ENCODE measurements around the gene CELA2A. TPM values are rescaled to one million over a fixed set of nuclear protein-coding genes. Genes with fewer than 3 reads are reported as not detected.
A peak's percentile ranks its signal among the peaks of the same experiment; 100 is the strongest.
"Not testable (repeated sequence)": the region's sequence is repeated elsewhere in the genome, so short reads cannot be mapped to it uniquely, and the experiment has no call there.

Gene CELA2A
- total and polyA plus RNA-seq, 12 donors, result 0.97 to 45.4 (median 9.8) TPM

DNA sequence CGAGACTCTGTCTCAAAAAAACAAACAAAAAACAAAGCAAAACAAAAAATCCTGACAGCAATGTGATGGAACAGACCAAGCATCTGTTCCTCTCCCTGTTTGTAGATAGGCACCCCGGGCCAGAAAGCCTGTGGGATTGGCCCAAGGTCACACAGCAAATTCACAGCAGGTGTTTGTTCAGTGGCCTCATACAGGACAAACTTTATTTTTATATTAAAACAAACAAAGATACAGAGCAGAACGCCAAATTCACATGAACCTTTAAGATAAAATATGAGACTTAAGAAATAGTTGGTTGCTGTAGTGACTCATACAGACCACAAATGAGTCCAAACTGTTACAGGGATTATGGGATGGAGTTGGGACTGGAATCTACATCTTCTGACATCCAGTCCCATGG lies 2.3 kb upstream of the CELA2A start:
- WGBS, 4 donors, result 48 to 69% (median 59%) methylated on average over 3 of the region's 3 CpGs
- intact Hi-C loops (cut with DNase I), result no loop called here
- no peak overlapping the region for H3K4me3 ChIP-seq
- no peaks in the 10 kb centered on the region for H3K36me3 ChIP-seq (replicated peaks in 1 of 2)
- H3K4me1 ChIP-seq (replicated peaks in 1 of 2), result peaks cover 0 to 7% of the 10 kb centered on the region in 2 donors
- H3K27ac ChIP-seq, result no peak overlapping the region
- no peak for DNase-seq
- TF ChIP-seq POLR2A (IDR thresholded peaks at IDR 0.05), result no peak
- TF ChIP-seq, protein P1, sequence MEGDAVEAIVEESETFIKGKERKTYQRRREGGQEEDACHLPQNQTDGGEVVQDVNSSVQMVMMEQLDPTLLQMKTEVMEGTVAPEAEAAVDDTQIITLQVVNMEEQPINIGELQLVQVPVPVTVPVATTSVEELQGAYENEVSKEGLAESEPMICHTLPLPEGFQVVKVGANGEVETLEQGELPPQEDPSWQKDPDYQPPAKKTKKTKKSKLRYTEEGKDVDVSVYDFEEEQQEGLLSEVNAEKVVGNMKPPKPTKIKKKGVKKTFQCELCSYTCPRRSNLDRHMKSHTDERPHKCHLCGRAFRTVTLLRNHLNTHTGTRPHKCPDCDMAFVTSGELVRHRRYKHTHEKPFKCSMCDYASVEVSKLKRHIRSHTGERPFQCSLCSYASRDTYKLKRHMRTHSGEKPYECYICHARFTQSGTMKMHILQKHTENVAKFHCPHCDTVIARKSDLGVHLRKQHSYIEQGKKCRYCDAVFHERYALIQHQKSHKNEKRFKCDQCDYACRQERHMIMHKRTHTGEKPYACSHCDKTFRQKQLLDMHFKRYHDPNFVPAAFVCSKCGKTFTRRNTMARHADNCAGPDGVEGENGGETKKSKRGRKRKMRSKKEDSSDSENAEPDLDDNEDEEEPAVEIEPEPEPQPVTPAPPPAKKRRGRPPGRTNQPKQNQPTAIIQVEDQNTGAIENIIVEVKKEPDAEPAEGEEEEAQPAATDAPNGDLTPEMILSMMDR (IDR thresholded peaks at IDR 0.05), result no peak
- H3K27me3 ChIP-seq, result no peaks in the 10 kb centered on the region
- H3K9me3 ChIP-seq (replicated peaks in 1 of 3), result no peaks in the 10 kb centered on the region

DNA sequence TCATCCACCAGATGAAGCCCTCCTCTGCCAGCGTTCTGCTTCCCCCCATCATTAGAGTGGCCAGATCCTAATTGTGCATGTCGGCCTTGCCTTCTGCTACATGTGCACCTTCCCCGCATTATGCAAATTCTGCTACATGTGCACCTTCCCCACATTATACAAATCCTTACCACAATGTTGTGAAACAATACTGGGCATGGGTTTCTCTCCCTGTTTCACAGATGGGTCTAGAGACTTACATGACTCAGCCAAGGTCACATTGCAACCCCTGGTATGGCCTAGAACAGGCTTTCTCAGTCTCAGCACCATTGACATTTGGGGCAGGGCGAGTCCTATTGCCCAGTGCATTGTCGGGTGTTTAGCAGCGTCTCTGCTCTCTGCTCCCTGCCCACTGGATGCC lies 1.0 kb upstream of the CELA2A start:
- intact Hi-C loops (cut with DNase I), result no loop called here
- Histone ChIP-seq H3K4me3 (no peak overlapping the region), H3K4me1 (replicated peaks in 1 of 2) (peaks cover 0 to 19% of the 10 kb centered on the region in 2 donors), H3K36me3 (replicated peaks in 1 of 2) (no peaks in the 10 kb centered on the region), H3K27ac (peak overlapping the region in 3 of 5 donors; percentile 47 to 71 (median 61)), H3K27me3 (no peaks in the 10 kb centered on the region), H3K9me3 (replicated peaks in 1 of 3) (no peaks in the 10 kb centered on the region)
- WGBS, 4 donors, result 66 to 90% (median 80%) methylated on average over 3 to 6 of the region's 6 CpGs
- peak; percentile 53 to 84 (median 71) for DNase-seq
- no peak for TF ChIP-seq POLR2A (IDR thresholded peaks at IDR 0.05)

DNA sequence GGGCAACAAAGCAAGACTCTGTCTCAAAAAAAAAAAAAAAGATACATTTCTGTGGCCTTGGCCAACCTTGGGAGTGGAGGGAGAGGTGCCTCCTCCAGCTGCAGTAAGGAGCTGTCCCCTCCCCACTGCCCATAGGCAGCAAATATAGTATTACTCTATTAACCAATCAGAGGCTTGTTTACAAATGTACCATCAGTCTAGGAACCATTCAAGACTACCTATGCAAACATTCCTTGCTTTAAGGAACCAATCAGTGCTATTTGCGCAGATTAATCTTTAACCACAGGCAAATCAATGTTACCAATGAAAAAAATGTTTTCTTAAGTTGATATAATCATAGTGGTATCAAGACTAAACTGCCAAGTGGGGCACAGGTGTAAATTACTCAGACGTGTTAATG lies 1.1 kb downstream of the CELA2A start:
- Histone ChIP-seq H3K27ac (peak overlapping the region in 1 of 5 donors; percentile 56), H3K36me3 (replicated peaks in 1 of 2) (no peaks in the 10 kb centered on the region), H3K4me3 (no peak overlapping the region), H3K9me3 (replicated peaks in 1 of 3) (no peaks in the 10 kb centered on the region), H3K4me1 (replicated peaks in 1 of 2) (peaks cover 0 to 19% of the 10 kb centered on the region in 2 donors), H3K27me3 (no peaks in the 10 kb centered on the region)
- TF ChIP-seq POLR2A (IDR thresholded peaks at IDR 0.05), result no peak
- TF ChIP-seq, protein P1 (IDR thresholded peaks at IDR 0.05), result no peak
- WGBS, 4 donors, result 80 to 86% (median 85%) methylated on average over 2 of the region's 2 CpGs
- intact Hi-C loops (cut with DNase I), result no loop called here
- no peak for DNase-seq

GRCh38 chr1:15458388-15458787 lies 1.9 kb downstream of the CELA2A start:
- WGBS, 4 donors, result 51 to 79% (median 60%) methylated on average over 3 to 4 of the region's 4 CpGs
- not testable (repeated sequence) for H3K27me3 ChIP-seq

GRCh38 chr1:15459771-15460707 lies 3.5 kb downstream of the CELA2A start:
- peak overlapping the region in 1 of 5 donors; percentile 37 for H3K27ac ChIP-seq
- H3K9me3 ChIP-seq (replicated peaks in 1 of 3), result no peaks in the 10 kb centered on the region
- H3K36me3 ChIP-seq (replicated peaks in 1 of 2), result no peaks in the 10 kb centered on the region
- H3K4me3 ChIP-seq, result no peak overlapping the region
- H3K4me1 ChIP-seq (replicated peaks in 1 of 2), result peaks cover 0 to 26% of the 10 kb centered on the region in 2 donors
- DNase-seq, result peak in 3 of 7 donors; percentile 40 to 68 (median 41)
- intact Hi-C loops (cut with DNase I), result no loop called here
- no peaks in the 10 kb centered on the region for H3K27me3 ChIP-seq
- TF ChIP-seq, protein P1 (IDR thresholded peaks at IDR 0.05), result no peak
- no peak for TF ChIP-seq POLR2A (IDR thresholded peaks at IDR 0.05)
- 45 to 51% (median 48%) methylated on average over 10 of the region's 10 CpGs for WGBS, 4 donors

More at GRCh38 chr1:15458388-15458787, 1.9 kb downstream of the CELA2A start:
- Histone ChIP-seq H3K4me1 (replicated peaks in 1 of 2) (peaks cover 0 to 19% of the 10 kb centered on the region in 2 donors), H3K27ac (peak overlapping the region in 2 of 5 donors; percentile 40 to 56)
- H3K4me3 ChIP-seq; H3K36me3 ChIP-seq (replicated peaks in 1 of 2); H3K9me3 ChIP-seq (replicated peaks in 1 of 3); intact Hi-C loops (cut with DNase I): not testable (repeated sequence)
- peak in 6 of 7 donors; percentile 45 to 77 (median 62) for DNase-seq

Data from adrenal gland (tissue), 12 donors.